HG02943 (cell line): Measurements from ENCODE around the gene HOXD11.

Experiments used
- ATAC-seq: cut with Tn5 transposase; IDR thresholded peaks from one replicate; pipeline ENCODE4 v1.9.1; 2021; ENCODE audit warnings: mild to moderate bottlenecking, low read depth, moderate library complexity; ENCODE audit not compliant: unreplicated experiment

HOXD11 gene

DNA sequence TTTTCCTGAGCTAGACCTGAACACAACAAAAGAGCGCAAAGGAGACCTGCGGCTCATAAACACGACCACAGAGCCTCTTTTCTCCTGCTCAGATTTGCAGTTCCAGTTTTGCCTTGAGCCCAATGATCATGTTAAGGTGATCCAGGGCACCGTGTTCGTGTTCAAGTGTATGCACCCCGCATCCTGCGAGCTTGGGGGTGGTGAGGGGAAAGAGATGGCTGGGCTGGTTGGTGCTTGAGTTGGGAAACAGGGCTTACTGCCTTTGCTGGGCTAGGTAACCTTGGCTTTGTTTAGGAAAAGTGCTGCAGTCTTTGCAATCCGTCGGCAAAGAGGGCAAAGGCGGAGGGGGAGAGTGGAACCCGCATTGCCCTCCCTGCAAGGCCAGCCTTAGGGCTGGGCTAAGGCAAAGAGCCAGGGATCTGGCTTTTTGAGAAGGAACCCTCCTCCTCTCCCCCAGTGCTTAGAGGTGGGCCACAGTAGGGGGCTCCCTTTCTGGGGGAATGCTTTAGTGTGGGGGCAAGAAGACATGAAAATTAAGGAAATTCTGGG, 10.8 kb downstream of the HOXD11 start:
- no peak for ATAC-seq

GRCh38 chr2:176118601-176119339, 11.7 kb downstream of the HOXD11 start:
- no peak for ATAC-seq

GRCh38 chr2:176120364-176121189, 13.5 kb downstream of the HOXD11 start:
- ATAC-seq: no peak

GRCh38 chr2:176121190-176122051, 14.3 kb downstream of the HOXD11 start:
- ATAC-seq: no peak

- no peak for ATAC-seq
Measured at GRCh38 chr2:176122052-176122682, 15.1 kb downstream of the HOXD11 start.

- no peak for ATAC-seq
Measured at GRCh38 chr2:176122683-176123410, 15.8 kb downstream of the HOXD11 start, which contains the start of gene HOXD9. TSS of gene HOXD9 (plus strand) at chr2:176122719. CDS start at chr2:176122769, 50 bp downstream.

GRCh38 chr2:176123411-176124109, 16.5 kb downstream of the HOXD11 start:
- no peak for ATAC-seq

GRCh38 chr2:176124110-176124946, 17.2 kb downstream of the HOXD11 start:
- no peak for ATAC-seq

GRCh38 chr2:176124947-176125771, 18.1 kb downstream of the HOXD11 start:
- ATAC-seq: no peak

GRCh38 chr2:176125772-176126054, 18.6 kb downstream of the HOXD11 start:
- no peak for ATAC-seq

- ATAC-seq: no peak
Measured at GRCh38 chr2:176126929-176127773, 20.1 kb downstream of the HOXD11 start.

GRCh38 chr2:176127774-176128072, 20.6 kb downstream of the HOXD11 start:
- no peak for ATAC-seq

GRCh38 chr2:176128172-176128981, 21.3 kb downstream of the HOXD11 start:
- ATAC-seq: no peak

DNA sequence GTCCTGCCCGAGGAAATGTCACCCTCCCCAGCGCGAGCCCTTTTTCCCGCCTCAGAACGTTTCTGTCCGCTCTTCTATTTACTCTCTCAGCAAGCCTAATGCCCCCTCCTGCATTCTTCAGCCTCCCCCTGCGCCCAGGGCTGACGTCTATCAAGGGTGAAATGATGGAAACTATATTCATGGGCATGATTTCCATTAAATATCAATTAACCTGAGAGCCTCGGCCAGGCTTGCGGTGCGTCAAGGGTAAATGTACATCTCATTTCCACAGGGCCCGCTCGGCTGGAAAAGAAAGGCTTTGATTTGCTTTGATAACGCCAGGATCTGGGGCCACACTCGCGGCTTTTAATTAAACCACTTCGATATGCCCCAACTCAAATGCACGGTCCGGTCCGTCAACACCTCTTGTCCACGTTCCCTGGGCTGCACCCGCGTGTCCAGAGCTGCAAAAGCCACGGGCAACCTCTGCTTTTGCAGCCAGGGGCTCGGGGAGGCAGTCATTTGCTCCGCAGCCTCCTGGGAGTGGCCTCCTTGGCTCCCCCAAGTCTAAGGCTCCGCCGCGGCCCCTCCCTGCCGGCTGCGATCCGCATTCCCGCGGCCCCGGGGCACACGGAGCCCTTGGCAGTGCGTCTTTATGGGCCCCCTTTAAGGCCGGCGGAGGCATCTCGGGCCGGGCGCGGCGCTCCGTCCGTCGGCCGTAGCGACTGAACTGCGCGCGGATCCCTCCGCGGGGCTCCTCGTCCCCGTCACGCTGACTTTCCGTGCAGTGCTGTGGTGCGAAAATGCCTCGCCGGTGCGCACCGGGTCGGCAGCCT, 22.1 kb downstream of the HOXD11 start, which contains the start of gene HOXD8:
Gene HOXD8 (plus strand): TSS at position 724 of the 815 bp plus-strand sequence. CDS start 662 bp downstream, outside the sequence.
- no peak for ATAC-seq

GRCh38 chr2:176129813-176130146, 22.7 kb downstream of the HOXD11 start:
- no peak for ATAC-seq
